HEK293T (cell line): ENCODE measurements around the gene GRID1.

Experiments
- ARNT ChIP-seq: fragments of 450-650 bp; IDR thresholded peaks from 2 replicates; pipeline ENCODE4 v1.6.1; 2017; ENCODE audit warnings: mild to moderate bottlenecking
- BHLHE40 ChIP-seq: fragments of 450-650 bp; IDR thresholded peaks from 2 replicates; pipeline ENCODE4 v1.6.1; 2016; ENCODE audit warnings: mild to moderate bottlenecking, moderate library complexity, borderline replicate concordance
- FOXK2 ChIP-seq: fragments of 450-650 bp; IDR thresholded peaks from 2 replicates; pipeline ENCODE4 v1.6.1; 2016; ENCODE audit warnings: mild to moderate bottlenecking
- SP1 ChIP-seq: fragments of 450-650 bp; IDR thresholded peaks from 2 replicates; pipeline ENCODE4 v1.6.1; 2017
- ZNF384 ChIP-seq: fragments of 450-650 bp; IDR thresholded peaks from 2 replicates; pipeline ENCODE4 v1.6.1; 2016

DNA sequence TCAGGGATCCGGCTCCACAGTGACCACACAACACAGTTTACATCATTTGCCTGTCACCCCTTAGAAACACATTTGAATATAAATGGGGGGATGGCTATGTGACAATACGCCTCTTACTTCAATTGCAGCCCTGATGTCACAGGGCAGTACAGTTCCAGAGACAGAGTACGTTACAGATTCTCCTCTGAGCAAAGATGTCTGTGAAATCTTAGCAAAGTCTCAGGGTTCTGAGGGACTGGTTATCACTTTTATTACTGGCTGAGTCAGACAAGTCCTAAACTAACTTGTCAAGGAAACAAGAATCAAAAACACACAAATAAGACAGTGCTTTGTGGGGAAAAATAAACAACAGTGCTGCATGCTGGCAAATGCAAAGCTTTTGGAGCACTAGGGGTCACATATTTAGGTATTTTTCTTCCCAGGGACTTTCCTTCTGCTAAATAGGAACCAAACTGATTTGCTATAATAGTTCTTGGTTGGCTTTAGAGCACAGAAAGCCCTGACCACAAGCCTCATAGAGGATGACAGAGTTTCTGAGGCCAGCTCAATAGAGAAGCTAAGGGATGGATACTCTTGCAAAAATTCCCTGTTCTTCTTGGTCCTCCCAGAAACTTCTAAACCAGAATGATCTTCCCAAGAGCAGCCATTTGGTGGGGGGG is 501.6 kb downstream of the GRID1 start:
- no peak for TF ChIP-seq FOXK2
- no peak for TF ChIP-seq ZNF384
- TF ChIP-seq ARNT = no peak
- no peak for TF ChIP-seq BHLHE40
- no peak for TF ChIP-seq SP1
